HuH-7.5 (cell line): Measurements from ENCODE around the gene VTCN1.

Source experiments
- DNase-seq: peaks from one replicate; pipeline ENCODE4 v3.0.0; 2011; ENCODE audit warnings: low spot score

Gene VTCN1

DNA sequence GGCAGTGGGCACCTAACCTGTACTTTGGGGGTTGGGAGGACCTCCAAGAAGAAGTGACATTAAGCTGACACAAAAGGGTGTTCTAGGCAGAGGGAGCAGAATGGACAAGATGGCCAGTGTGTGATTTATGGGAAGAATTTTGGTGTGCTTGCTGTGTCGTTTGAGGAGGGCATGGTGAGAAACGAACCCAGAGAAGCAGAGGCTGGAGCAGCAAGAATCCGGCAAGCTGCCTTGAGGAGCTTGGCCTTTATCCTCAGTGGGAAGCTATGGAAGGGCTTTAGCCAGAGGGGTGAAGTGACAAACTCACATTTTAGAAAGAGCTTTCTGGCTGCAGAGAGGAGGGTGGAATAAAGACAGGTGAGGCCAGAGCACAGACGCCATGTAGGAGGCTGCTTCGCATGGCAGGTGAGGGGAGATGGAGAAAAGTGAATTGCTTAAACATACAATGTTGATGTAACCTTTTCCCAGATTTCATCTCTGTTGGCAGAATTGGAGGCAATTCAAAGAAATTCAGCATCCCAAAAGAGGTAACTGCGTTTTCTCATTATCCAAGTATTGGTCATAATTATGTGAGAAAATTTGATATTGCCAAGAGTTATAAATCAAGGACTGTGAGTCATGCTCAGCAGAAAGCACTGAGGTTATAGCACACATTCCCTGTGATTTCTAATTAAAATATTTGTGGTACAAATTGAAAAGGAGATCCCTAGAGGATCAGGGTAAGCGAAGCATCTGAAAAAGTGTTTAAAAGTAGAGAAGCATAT, 115.7 kb downstream of the VTCN1 start:
- no peak for DNase-seq

DNA sequence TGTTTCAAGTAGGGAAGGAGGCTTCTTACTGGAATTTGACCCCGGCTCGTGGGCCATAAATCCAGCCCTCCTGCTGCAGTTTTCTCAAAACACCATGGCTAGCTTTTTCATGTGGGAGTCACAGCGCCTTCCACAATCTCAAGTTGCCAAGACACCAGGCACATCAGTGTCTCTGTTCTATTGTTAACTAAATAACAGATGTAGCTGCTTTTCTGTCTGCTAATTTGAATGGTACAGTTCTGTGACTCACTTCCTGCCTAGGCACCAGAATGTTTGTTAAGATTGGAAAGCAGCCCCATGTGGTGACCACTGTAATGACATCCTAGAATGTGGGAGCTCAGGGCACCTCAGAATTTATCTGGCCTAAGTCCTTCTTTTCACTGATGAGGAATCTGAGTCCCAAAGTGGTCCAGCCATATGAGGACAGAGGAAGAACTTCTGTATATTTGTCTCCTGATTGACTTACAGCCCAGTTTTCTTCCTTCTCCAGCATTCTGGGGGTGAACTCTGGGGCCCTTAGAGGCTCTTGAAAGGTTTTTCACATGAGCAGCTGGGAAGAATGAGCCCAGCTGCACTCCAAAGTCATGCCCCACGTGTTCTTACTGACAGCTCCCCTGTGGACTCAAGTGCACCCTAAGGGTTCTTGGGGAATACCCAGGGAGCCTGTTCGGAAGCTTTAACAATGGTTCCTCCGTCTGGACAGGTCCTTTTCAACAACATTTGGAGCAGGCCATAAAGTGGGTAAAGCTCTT, 116.7 kb downstream of the VTCN1 start:
- DNase-seq: no peak
